Testis (tissue), 3 donors: Measurements from ENCODE around the gene IRAG1. TPM values are rescaled to one million over a fixed set of nuclear protein-coding genes. Genes with fewer than 3 reads are reported as not detected.

Experiments
- DNase-seq: peaks from one replicate; pipeline ENCODE4 v3.0.0-alpha.2; 2019
- H3K27ac ChIP-seq, 2 donors: fragments of 200-600 bp; sonication (generic); one replicate each; pipeline ENCODE4 v1.5.1; 2019
- H3K27me3 ChIP-seq: fragments of 200-600 bp; sonication (generic); one replicate; pipeline ENCODE4 v1.5.1; 2019
- H3K36me3 ChIP-seq: fragments of 200-600 bp; sonication (generic); one replicate; pipeline ENCODE4 v1.5.1; 2017; ENCODE audit warnings: low read depth; ENCODE audit errors: missing control alignments
- H3K4me1 ChIP-seq: fragments of 200-600 bp; sonication (generic); one replicate; pipeline ENCODE4 v1.5.1; 2019
- H3K4me3 ChIP-seq, 2 donors: fragments of 200-600 bp; sonication (generic); one replicate each; pipeline ENCODE4 v1.5.1; 2017 to 2019
- H3K9me3 ChIP-seq: fragments of 200-600 bp; sonication (generic); one replicate; pipeline ENCODE4 v1.5.1; 2017
- POLR2A ChIP-seq: fragments of 450-650 bp; IDR thresholded peaks from one replicate; pipeline ENCODE4 v1.6.1; 2017; ENCODE audit warnings: antibody characterized with exemption, mild to moderate bottlenecking, moderate library complexity
- WGBS, 2 donors: methylation state at CpG; one replicate each; pipeline ENCODE4 v1.1.5; 2018; 5-methylcytosine and 5-hydroxymethylcytosine counted together
- intact Hi-C: fragments of 100-400 bp; cut with DNase I; formaldehyde crosslinking; loops from one replicate; pipeline ENCODE4 v1.15.1; 2023; ENCODE audit warnings: low total_unique reads
- polyA plus RNA-seq: library from polyadenylated mRNA; stranded (reverse); fragments of 350-450 nt; fragmentation: Illumina TruSeq; extraction: RNeasy Lipid Tissue Mini Kit (QIAGEN cat#74804); gene quantifications from one replicate; pipeline ENCODE4 v1.2.3, GENCODE V29; 2014; ENCODE audit warnings: low read depth, low replicate concordance; ENCODE audit not compliant: insufficient read depth
- total RNA-seq, 2 donors: library from RNA; depleted of rRNA; stranded (reverse); fragments of >200 nt; gene quantifications; one replicate each; pipeline ENCODE4 v1.2.3, GENCODE V29; 2016
- TF ChIP-seq, protein P1 (sequence below), 3 experiments: fragments of 450-650 bp in 2 of 3; fragments of 200-600 bp in 1 of 3; sonication (generic) in 1 of 3; IDR thresholded peaks; one replicate each; pipeline ENCODE4 v1.5.1; 2016 to 2019; ENCODE audit warnings: antibody characterized with exemption in 3 of 3, mild to moderate bottlenecking in 2 of 3, moderate library complexity in 1 of 3

Gene IRAG1
- total and polyA plus RNA-seq, 3 donors from 2014 or later, result 17.7 to 28.6 (median 23.1) TPM

DNA sequence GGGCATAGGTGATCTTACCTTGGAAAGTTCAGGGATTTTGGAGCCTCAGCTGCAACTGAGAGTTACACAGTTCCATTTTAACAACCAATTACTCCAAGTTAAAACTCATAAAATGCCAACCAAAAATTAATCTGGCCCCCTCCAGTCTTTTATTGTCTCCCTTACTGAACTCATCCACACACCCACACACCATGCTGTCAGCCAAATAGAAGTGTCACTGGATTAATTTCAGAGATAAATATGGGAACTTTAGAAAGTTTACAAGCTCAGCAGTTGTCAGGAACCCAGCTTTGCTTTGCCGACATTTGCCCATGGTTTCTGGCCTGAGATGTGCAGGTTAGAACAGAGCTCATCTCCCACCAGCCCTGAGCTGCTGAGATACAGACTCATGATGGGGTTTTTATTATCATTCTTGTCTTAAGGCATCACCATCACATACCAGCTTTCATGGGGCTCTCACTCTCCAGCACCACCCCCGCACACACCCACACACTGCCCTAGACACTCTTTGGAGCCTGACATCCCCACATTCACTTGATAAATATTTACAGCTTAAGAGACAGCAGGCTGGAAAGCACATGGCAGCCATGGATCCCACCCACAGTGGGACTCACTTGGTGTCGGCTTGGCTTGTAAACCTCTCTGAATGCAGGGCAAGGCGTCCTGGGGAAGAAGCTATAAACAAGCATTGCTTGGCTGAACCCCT, 33.7 kb upstream of the IRAG1 start:
- TF ChIP-seq POLR2A, result no peak
- TF ChIP-seq, protein P1, sequence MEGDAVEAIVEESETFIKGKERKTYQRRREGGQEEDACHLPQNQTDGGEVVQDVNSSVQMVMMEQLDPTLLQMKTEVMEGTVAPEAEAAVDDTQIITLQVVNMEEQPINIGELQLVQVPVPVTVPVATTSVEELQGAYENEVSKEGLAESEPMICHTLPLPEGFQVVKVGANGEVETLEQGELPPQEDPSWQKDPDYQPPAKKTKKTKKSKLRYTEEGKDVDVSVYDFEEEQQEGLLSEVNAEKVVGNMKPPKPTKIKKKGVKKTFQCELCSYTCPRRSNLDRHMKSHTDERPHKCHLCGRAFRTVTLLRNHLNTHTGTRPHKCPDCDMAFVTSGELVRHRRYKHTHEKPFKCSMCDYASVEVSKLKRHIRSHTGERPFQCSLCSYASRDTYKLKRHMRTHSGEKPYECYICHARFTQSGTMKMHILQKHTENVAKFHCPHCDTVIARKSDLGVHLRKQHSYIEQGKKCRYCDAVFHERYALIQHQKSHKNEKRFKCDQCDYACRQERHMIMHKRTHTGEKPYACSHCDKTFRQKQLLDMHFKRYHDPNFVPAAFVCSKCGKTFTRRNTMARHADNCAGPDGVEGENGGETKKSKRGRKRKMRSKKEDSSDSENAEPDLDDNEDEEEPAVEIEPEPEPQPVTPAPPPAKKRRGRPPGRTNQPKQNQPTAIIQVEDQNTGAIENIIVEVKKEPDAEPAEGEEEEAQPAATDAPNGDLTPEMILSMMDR (IDR thresholded peaks at IDR 0.05), result no peak
- H3K27ac ChIP-seq, result no peak overlapping the region
- 68 to 89% methylated on average over 4 of the region's 4 CpGs for WGBS, 2 donors
- no peaks in the 10 kb centered on the region for H3K27me3 ChIP-seq
- intact Hi-C loops, result no loop called here
- H3K9me3 ChIP-seq, result no peaks in the 10 kb centered on the region
- no peaks in the 10 kb centered on the region for H3K4me1 ChIP-seq
- H3K36me3 ChIP-seq, result no peaks in the 10 kb centered on the region
- no peak overlapping the region for H3K4me3 ChIP-seq
- DNase-seq, result no peak

DNA sequence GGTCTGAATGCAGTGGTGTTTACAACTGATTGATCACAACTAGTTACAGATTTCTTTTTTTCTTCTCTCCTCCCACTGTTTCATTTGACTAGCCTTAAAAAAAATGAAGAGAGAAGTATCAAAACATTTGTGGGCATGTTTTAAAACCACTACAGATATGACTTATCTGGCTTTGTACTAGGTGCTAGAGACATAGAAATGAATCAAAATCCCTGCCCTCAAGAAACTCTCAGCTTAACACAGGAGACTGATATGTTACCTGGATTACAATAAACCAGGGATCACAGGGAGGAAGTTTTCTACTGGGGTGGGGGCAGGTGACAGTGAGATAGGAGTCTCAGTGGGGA, 32.3 kb upstream of the IRAG1 start:
- no peaks in the 10 kb centered on the region for H3K27me3 ChIP-seq
- no peaks in the 10 kb centered on the region for H3K9me3 ChIP-seq
- intact Hi-C loops, result no loop called here
- no peak for DNase-seq
- H3K36me3 ChIP-seq, result no peaks in the 10 kb centered on the region
- H3K27ac ChIP-seq, result no peak overlapping the region
- no peaks in the 10 kb centered on the region for H3K4me1 ChIP-seq
- TF ChIP-seq, protein P1 (IDR thresholded peaks at IDR 0.05), result no peak
- no peak for TF ChIP-seq POLR2A
- no peak overlapping the region for H3K4me3 ChIP-seq

GRCh38 chr11:10725114-10725906, 31.8 kb upstream of the IRAG1 start:
- TF ChIP-seq, protein P1 (IDR thresholded peaks at IDR 0.05), result no peak
- no peak for TF ChIP-seq POLR2A
- intact Hi-C loops, result no loop called here
- no peak for DNase-seq

DNA sequence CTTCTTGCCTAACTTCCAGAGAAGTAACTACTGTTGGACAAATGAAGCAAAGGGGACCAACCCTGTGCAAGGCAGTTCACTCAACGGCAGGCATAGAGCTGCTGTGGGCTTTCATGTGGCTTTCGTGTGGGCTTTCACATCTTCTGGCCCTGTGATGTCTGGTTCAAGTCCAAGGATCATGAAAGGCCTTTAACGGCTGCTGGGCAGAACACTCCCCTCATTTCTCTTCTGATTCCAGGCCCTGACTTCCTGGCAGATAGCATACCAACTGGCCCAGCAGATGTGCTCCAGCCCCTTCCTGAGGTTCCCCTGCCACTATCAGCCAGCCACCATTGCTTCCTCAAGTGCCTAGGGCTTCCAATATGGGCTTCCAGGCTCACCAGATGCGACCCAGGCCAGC, 28.8 kb upstream of the IRAG1 start:
- no peaks in the 10 kb centered on the region for H3K36me3 ChIP-seq
- H3K27me3 ChIP-seq, result no peaks in the 10 kb centered on the region
- DNase-seq, result no peak
- intact Hi-C loops, result no loop called here
- no peak overlapping the region for H3K4me3 ChIP-seq
- H3K27ac ChIP-seq, result no peak overlapping the region
- H3K9me3 ChIP-seq, result no peaks in the 10 kb centered on the region
- TF ChIP-seq, protein P1 (IDR thresholded peaks at IDR 0.05), result no peak
- no peak for TF ChIP-seq POLR2A
- 50 to 69% methylated on average over 3 to 4 of the region's 4 CpGs for WGBS, 2 donors
- no peaks in the 10 kb centered on the region for H3K4me1 ChIP-seq

More at GRCh38 chr11:10725114-10725906, 31.8 kb upstream of the IRAG1 start:
- no peaks in the 10 kb centered on the region for H3K9me3 ChIP-seq
- H3K4me1 ChIP-seq, result no peaks in the 10 kb centered on the region
- H3K36me3 ChIP-seq, result no peaks in the 10 kb centered on the region
- no peak overlapping the region for H3K4me3 ChIP-seq
- WGBS, 2 donors, result 84 to 96% methylated on average over 9 of the region's 9 CpGs
- H3K27ac ChIP-seq, result no peak overlapping the region
- H3K27me3 ChIP-seq, result no peaks in the 10 kb centered on the region
